Right ventricle myocardium inferior (tissue), 1 donor: ENCODE results near the gene VRK2. TPM values are rescaled to one million over a fixed set of nuclear protein-coding genes. Genes with fewer than 3 reads are reported as not detected.
"Not testable (repeated sequence)": the region's sequence is repeated elsewhere in the genome, so short reads cannot be mapped to it uniquely, and the experiment has no call there.

Experiments
- ATAC-seq: fragments of 200-7000 bp; cut with Tn5 transposase; one replicate; pipeline ENCODE4 v1.9.1; 2020; ENCODE audit warnings: mild to moderate bottlenecking, moderate library complexity
- DNase-seq: peaks from one replicate; pipeline ENCODE4 v3.0.0; 2021; ENCODE audit errors: missing footprints
- intact Hi-C: fragments of 100-400 bp; cut with DNase I; formaldehyde crosslinking; loops from one replicate; pipeline ENCODE4 v1.11.0; 2022
- total RNA-seq: library from RNA; stranded (reverse); fragmentation: NEBNext Ultra II Directional; extraction: Animal tissue kit (Norgen Biotek cat#: 25700); gene quantifications from one replicate; pipeline ENCODE4 v1.2.1, GENCODE V29; 2021
- donor health status: DM: no; HTN: yes; CAD: no; lungs with severe emphysema.

Gene VRK2
- total RNA-seq, 1 donor from 2014 or later, result 29.4 TPM

DNA sequence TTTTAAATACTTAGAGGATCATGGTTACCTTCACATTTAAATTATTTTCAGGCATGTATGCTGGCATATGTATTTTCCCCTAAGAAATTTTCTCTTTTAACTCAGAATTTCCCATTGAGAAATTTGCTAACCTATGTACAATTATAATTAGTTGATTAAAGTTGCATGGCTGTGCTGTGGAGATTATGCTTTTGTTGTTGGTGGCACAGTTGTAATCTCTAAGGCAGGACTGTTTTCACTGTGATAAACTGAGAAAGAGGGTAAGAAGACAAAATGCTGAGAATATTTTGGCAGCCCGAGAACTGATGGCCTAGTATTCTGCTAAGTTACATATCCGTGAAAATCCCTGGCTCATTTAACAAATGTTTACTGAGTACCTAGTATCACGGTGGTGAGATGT, 1.4 kb downstream of the VRK2 start:
- DNase-seq, result no peak
- intact Hi-C loops, result loop anchor here (10.0 kb wide), 1 partner anchor 187 kb away; no protein-coding TSS in a partner anchor
- no peak for ATAC-seq

DNA sequence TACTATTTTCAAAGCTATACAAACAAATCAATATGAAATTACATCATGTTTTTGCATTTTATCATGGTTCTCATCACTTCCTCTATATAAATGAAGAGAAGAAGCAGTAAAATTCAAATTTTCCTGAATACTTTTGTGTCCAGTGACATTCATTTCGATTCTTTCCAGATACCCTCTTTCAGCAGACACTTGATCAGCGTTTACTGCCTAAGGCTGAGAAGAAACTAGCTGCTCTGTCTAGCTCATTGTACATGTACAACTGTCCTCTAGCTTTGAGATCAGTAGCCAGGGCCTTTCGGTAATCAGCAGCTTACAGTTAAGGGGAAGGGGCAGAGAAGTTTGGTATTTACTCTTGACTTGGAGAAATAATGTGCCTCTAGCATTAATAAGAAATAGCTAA, 4.8 kb downstream of the VRK2 start:
- intact Hi-C loops, result no loop called here
- DNase-seq (no peak), ATAC-seq (no peak)

GRCh38 chr2:58052978-58053377, 6.4 kb downstream of the VRK2 start:
- no peak for DNase-seq
- intact Hi-C loops, result no loop called here
- ATAC-seq, result no peak

DNA sequence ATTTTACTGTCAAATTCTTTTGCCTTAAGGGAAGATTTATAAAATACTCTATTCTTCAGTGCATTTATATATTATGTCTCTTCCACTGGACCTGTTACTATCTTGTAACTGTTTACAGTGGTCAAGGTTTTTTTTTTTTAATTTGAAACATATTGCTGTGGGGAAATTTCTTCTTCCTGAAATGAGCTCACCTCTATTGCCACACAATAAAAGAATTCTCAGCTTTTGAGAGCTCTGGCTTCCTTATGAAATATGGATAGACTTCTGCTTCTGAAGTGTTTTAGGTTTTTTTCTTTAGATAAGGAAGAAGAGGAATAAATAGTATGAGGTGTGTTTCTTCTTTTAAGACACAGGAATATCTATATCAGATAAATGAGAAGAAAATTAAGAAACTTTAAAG, 7.7 kb downstream of the VRK2 start:
- no peak for DNase-seq
- no peak for ATAC-seq
- intact Hi-C loops, result no loop called here

DNA sequence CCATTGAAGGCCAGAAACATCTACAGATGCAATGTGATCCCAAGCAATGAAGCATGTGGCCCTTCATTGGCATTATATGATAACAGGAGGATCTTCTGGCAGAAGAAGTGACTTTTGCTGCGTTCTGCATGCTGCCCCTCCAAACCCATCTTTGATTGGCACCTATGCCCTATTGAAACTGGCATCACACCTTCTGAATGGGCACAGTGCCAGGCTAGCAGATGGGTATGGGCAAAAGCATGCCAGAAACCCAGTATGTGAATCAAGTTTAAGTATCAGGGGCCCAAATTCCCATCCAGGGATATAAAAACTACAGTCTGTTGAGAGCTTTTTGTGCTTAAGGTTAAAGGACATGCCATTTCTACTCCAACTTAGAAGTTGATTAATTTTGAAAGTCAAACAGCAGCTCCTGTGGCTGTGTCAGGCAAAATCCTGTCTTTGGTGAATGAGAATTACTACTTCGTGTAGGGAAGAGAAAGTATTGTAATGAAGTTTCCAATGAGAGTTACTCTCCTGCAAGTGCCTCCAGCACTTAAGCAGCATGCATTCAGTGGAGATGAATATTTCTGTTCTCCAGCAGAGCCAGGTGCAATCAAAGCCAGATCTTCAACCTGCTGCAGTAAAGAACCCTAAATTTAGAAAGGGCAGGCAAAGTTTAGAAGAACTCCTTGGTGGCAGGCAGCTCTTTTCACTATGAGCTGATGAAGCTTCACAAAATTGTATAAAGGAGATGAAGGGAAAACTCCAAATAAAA, 8.6 kb downstream of the VRK2 start:
- peak; percentile 66 for DNase-seq
- intact Hi-C loops, result no loop called here
- ATAC-seq, result no peak

- no peak for DNase-seq
- ATAC-seq, result peak; percentile 81
- intact Hi-C loops, result no loop called here
Observed at GRCh38 chr2:58056192-58056916, 9.7 kb downstream of the VRK2 start.

DNA sequence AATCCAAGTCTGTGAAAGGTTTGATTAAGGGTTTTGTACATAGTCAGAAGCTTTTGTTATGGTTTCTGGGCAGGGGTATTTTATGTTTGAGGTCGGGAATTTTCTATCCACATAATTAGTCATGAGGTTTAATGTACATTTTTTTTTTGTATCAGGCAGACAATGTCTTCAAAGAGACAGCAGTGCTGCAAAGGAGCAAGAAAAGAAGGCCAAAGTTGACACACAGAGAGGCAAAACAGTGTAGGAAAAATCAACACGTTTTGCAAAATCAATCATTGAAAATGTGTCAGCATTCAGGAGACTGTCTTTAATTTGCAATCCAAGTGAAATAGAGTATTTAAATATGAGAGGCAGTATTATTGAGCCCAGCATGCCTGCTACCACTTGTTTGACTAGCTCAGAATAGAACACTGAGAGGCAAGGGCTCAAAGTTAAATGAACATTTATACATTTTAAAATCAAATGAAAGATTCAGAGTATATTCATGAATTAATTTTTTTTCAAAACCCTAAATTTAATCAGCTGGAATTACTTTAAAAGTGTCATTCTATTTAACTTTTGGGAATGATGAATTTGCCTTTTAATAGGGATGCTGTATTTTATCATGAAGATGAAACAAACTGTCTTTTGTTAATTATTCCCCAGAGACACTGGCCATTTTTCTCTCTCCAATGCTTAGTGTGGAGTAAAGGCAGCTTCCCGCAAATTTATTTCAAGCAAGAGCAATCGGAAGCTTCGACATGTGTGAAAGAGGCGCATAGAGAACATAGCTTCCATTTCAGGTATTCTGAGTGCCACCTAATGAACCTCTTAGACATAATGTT, 11.3 kb downstream of the VRK2 start:
- DNase-seq (no peak), ATAC-seq (no peak)
- intact Hi-C loops, result no loop called here

DNA sequence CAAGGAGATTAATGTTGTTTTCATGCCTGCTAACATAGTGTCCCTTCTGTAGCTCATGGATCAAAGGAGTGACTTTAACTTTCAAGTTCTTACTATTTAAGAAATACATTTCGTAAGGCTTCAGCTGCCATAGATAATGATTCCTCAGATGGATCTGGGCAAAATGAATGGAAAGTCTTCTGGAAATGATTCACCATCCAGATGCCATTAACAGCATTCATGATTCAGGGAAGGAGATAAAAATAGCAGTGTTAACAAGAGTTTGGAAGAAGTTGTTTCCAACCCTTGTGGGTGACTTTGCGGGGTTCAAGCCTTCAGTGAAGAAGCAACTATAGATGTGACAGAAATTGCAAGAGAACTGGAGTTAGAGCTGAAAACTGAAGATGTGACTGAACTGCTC, 17.0 kb downstream of the VRK2 start:
- intact Hi-C loops, result no loop called here
- DNase-seq (no peak), ATAC-seq (no peak)

DNA sequence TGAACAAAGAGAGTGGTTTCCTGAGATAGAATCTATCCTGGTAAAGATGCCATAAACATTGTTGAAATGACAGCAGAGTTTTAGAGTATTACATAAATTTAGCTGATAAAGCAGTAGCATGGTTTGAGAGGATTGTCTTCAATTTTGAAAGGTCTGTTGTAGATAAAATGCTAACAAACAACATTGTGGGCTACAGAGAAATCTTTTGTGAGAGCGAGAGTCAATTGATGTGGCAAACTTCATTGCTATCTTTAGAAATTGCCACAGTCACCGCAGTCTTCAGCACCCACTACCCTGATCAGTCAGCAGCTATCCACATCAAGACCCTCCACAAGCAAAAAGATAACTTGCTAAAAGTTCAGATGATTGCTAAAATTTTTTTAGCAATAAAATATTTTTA, 17.5 kb downstream of the VRK2 start:
- no peak for ATAC-seq
- intact Hi-C loops, result no loop called here
- no peak for DNase-seq

- intact Hi-C loops, result no loop called here
- DNase-seq, result no peak
- ATAC-seq, result no peak
Observed at GRCh38 chr2:58065248-58065647, 18.6 kb downstream of the VRK2 start.

DNA sequence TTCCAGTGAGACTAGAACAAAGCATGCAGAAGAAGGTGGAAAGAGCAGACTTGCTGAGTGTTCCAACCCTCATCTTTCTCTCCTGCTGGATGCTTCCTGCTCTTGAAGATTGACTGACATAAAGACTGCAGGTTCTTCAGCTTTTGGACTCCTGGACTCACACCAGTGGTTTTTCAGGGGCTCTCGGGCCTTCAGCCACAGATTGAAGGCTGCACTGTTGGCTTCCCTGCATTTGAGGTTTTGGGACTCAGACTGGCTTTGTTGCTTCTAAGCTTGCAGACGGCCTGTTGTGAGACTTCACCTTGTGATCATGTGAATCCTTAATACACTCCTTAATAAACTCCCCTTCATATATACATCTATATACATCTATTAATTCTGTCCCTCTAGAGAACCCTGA, 20.4 kb downstream of the VRK2 start:
- ATAC-seq (no peak), DNase-seq (no peak)
- intact Hi-C loops, result no loop called here

DNA sequence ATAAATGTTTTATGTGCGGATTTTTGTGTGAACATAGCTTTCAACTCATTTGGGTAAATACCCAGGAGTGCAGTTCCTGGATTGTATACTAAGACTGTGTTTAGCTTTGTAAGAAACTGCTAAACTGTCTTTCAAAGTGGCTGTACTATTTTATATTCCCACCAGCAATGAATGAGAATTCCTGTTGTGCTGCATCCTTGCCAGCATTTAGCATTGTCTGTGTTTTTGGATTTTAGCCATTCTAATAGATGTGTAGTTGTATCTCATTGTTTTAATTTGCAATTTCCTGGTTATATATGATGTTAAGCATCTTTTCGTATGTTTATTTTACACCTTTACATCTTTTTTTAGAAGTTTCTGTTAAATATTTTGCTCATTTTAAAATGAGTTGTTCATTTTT, 24.2 kb downstream of the VRK2 start:
- ATAC-seq (no peak), DNase-seq (no peak)
- intact Hi-C loops, result no loop called here

DNA sequence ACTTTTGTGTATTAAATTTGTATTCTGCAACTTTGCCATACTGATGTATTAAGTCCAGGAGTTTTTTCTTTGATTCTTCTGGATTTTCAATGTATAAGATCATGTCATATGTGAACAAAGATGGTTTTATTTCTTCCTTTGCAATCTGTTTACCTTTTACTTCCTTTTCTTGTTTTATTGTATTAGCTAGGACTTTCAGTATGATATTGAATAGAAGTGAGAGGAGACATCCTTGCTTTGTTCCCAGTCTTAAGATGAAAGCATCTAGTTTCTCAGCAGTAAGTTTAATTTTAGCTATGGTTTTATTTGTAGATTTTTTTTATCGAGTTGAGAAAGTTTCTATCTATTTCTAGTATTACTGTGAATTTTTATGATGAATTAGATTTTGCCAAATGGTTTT, 25.5 kb downstream of the VRK2 start:
- no peak for ATAC-seq
- no peak for DNase-seq
- intact Hi-C loops, result no loop called here

DNA sequence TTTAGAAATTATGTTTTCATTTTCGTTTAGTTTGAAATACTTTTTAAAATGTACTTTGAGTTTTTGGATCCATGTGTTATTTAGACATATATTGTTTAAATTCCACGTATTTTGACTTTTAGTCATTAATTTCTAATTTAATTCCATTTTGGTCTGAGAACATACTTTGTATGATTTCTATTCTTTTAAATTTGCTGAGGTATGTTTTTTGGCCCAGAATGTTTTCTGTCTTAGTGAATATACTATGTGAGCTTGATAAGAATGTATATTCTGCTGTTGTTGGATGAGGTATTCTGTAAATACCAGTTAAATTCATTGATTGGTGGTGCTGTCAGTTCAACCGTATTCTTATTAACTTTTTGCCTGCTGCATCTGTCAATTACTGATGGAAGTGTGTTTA, 26.4 kb downstream of the VRK2 start:
- intact Hi-C loops, result no loop called here
- DNase-seq, result no peak
- no peak for ATAC-seq

GRCh38 chr2:58073751-58074150, 27.1 kb downstream of the VRK2 start:
- ATAC-seq, result no peak
- intact Hi-C loops, result no loop called here

DNA sequence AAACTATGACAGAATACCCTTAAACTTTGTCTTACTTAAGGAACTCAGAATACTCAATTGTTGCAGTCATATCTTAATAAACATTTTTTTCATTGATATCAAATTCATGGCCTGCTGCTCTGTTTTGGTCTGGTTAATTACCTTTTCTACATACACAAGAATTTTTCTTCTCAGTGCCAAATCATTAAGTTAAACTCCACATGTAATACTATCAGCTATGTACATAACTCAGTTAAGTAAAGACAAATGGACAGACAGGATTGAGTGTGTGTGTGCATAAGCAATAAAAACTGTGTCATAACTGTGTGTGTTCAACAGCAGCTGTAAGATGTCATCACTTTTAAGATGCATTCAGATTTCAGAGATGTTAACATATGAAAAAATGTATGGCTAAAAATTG, 34.4 kb downstream of the VRK2 start:
- ATAC-seq (no peak), DNase-seq (no peak)
- intact Hi-C loops, result no loop called here

More at GRCh38 chr2:58073751-58074150, 27.1 kb downstream of the VRK2 start:
- DNase-seq, result no peak

GRCh38 chr2:58089081-58089480, 42.5 kb downstream of the VRK2 start:
- ATAC-seq (no peak), DNase-seq (no peak)
- intact Hi-C loops, result no loop called here

- DNase-seq, ATAC-seq, intact Hi-C loops: not testable (repeated sequence)
Observed at GRCh38 chr2:58092772-58093171, 46.2 kb downstream of the VRK2 start.

- ATAC-seq (no peak), DNase-seq (no peak)
- intact Hi-C loops, result no loop called here
Observed at GRCh38 chr2:58097025-58097424, 50.4 kb downstream of the VRK2 start.
